Osteoblast (primary cell): ENCODE results near the gene TLE4. TPM values are rescaled to one million over a fixed set of nuclear protein-coding genes. Genes with fewer than 3 reads are reported as not detected.

Experiments
- DNase-seq: peaks from one replicate; pipeline ENCODE4 v3.0.0; 2011; ENCODE audit warnings: low spot score, mixed read lengths; ENCODE audit not compliant: insufficient read length; ENCODE audit errors: missing footprints
- H2AFZ ChIP-seq: 2 replicates; pipeline ENCODE4 v1.6.0; 2011; ENCODE audit warnings: mild to moderate bottlenecking, low read length
- H3K27ac ChIP-seq: 2 replicates; pipeline ENCODE4 v1.5.1; 2011; ENCODE audit warnings: mild to moderate bottlenecking, low read depth, low read length, moderate library complexity
- H3K27me3 ChIP-seq: 2 replicates; pipeline ENCODE4 v1.6.0; 2012; ENCODE audit warnings: mild to moderate bottlenecking, control low read depth, inconsistent platforms, low read length, moderate library complexity; ENCODE audit not compliant: insufficient read depth
- H3K36me3 ChIP-seq: 2 replicates; pipeline ENCODE4 v1.5.1; 2011; ENCODE audit warnings: mild to moderate bottlenecking, low read length, control low read depth, moderate library complexity; ENCODE audit not compliant: insufficient read depth
- H3K4me1 ChIP-seq: 2 replicates; pipeline ENCODE4 v1.5.1; 2011; ENCODE audit warnings: mild to moderate bottlenecking, low read length, control low read depth, moderate library complexity; ENCODE audit not compliant: insufficient read depth
- H3K4me2 ChIP-seq: 2 replicates; pipeline ENCODE4 v1.6.0; 2011; ENCODE audit warnings: mild to moderate bottlenecking, low read length; ENCODE audit not compliant: insufficient read depth
- H3K4me3 ChIP-seq: fragments of 200-600 bp; sonication (generic); 3 replicates; pipeline ENCODE4 v1.5.1; 2012; ENCODE audit warnings: mild to moderate bottlenecking, low read length, inconsistent platforms; ENCODE audit not compliant: insufficient read depth
- H3K79me2 ChIP-seq: 2 replicates; pipeline ENCODE4 v1.6.0; 2012; ENCODE audit warnings: mild to moderate bottlenecking, low read length, control low read depth, inconsistent platforms; ENCODE audit not compliant: insufficient read depth
- H3K9me3 ChIP-seq: 2 replicates; pipeline ENCODE4 v1.5.1; 2011; ENCODE audit warnings: low read depth, low read length, control low read depth
- H4K20me1 ChIP-seq: 2 replicates; pipeline ENCODE4 v1.6.0; 2012; ENCODE audit warnings: mild to moderate bottlenecking, low read length, control low read depth; ENCODE audit not compliant: insufficient read depth
- CTCF ChIP-seq: IDR thresholded peaks from 2 replicates; pipeline ENCODE4 v1.5.1; 2011; ENCODE audit warnings: mild to moderate bottlenecking, low read depth, low read length, moderate library complexity; ENCODE audit errors: extremely low read depth
- total RNA-seq: library from RNA; depleted of rRNA; stranded (reverse); fragments of >200 nt; gene quantifications from 2 replicates; pipeline ENCODE4 v1.2.3, GENCODE V29; 2012

Gene TLE4
- total RNA-seq, 1 donor = 62.2 TPM

- Histone ChIP-seq H3K79me2 (peaks cover 49% of the 10 kb centered on the region), H3K27ac (no peak overlapping the region), H3K4me1 (peaks cover 36% of the 10 kb centered on the region), H3K4me2 (no peak overlapping the region), H4K20me1 (peaks cover 7% of the 10 kb centered on the region), H3K27me3 (no peaks in the 10 kb centered on the region), H2AFZ (no peak overlapping the region), H3K9me3 (no peaks in the 10 kb centered on the region), H3K36me3 (no peaks in the 10 kb centered on the region), H3K4me3 (no peak overlapping the region)
- DNase-seq = no peak
- no peak for TF ChIP-seq CTCF
Measured at GRCh38 chr9:79615038-79615437, 43.3 kb downstream of the TLE4 start.

DNA sequence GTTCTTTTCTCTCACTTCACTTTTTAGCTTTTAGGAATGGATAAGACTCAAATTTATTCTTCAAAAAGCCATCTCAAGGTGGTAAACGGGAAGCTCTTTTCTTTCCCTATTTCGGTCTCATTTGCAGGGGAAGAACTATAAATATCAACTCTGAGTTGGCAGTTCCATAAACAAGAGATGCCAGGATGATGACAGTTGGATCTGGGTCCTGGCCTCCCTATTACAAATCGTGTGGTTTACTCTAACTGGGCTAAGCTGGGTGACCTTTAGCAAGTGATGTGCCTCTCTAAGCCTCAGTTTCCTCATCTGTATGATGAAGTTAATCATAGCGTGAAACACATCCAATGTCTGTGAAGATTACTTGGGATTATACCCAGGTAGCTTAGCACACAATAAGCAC is 44.2 kb downstream of the TLE4 start:
- peaks cover 57% of the 10 kb centered on the region for H3K79me2 ChIP-seq
- DNase-seq = no peak

GRCh38 chr9:79616971-79617370 is 45.2 kb downstream of the TLE4 start:
- H4K20me1 ChIP-seq = peaks cover 10% of the 10 kb centered on the region
- no peak overlapping the region for H3K4me2 ChIP-seq
- H3K4me3 ChIP-seq = no peak overlapping the region
- H3K9me3 ChIP-seq = no peaks in the 10 kb centered on the region
- H3K4me1 ChIP-seq = peaks cover 22% of the 10 kb centered on the region
- TF ChIP-seq CTCF = no peak
- no peak overlapping the region for H3K27ac ChIP-seq
- no peak for DNase-seq
- H3K36me3 ChIP-seq = no peaks in the 10 kb centered on the region
- no peak overlapping the region for H2AFZ ChIP-seq
- no peaks in the 10 kb centered on the region for H3K27me3 ChIP-seq
- H3K79me2 ChIP-seq = peaks cover 64% of the 10 kb centered on the region

More for the DNA sequence above, 44.2 kb downstream of the TLE4 start:
- Histone ChIP-seq H3K9me3 (no peaks in the 10 kb centered on the region), H2AFZ (no peak overlapping the region), H3K27me3 (no peaks in the 10 kb centered on the region), H3K4me1 (peaks cover 26% of the 10 kb centered on the region), H3K36me3 (no peaks in the 10 kb centered on the region), H4K20me1 (peaks cover 7% of the 10 kb centered on the region), H3K4me2 (no peak overlapping the region), H3K4me3 (no peak overlapping the region), H3K27ac (no peak overlapping the region)
- TF ChIP-seq CTCF = no peak

DNA sequence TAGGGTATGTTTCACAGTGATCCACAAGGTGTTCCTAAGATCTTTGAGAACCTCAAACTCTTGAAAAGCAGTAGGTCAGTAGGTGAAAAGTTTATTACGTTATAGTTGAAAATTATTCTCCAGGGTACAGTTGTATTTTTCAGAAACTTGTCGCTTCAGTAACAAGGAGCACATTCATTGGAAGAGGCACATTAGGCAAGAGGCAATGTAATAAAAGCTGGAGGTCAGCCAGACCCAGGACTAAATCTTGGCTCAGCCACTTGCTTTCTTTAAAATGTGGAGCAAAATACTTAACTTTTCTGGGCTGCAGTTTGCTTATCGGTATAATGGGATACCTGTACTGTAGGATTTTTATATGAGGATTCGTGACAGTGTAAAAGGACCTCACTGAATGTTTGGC is 45.6 kb downstream of the TLE4 start:
- Histone ChIP-seq H3K79me2 (peaks cover 68% of the 10 kb centered on the region), H4K20me1 (peaks cover 10% of the 10 kb centered on the region), H3K9me3 (no peaks in the 10 kb centered on the region), H3K4me2 (no peak overlapping the region), H3K4me3 (no peak overlapping the region), H3K27ac (no peak overlapping the region), H3K27me3 (no peaks in the 10 kb centered on the region), H3K36me3 (no peaks in the 10 kb centered on the region), H3K4me1 (peaks cover 17% of the 10 kb centered on the region), H2AFZ (no peak overlapping the region)
- no peak for DNase-seq
- TF ChIP-seq CTCF = no peak
